Prostate gland (tissue), 2 donors: Measurements from ENCODE around the gene CELSR3.

ENCODE experiments used
- POLR2AphosphoS5 ChIP-seq: sonication (generic); formaldehyde crosslinking; IDR thresholded peaks from one replicate; pipeline ENCODE4 v1.6.1; 2017; ENCODE audit warnings: antibody characterized with exemption
- TF ChIP-seq, protein P1 (sequence below), 4 experiments: fragments of 200-600 bp in 2 of 4; fragments of 450-650 bp in 2 of 4; sonication (generic) in 2 of 4; IDR thresholded peaks; 1 replicate in 3 of 4; 2 replicates in 1 of 4; pipeline ENCODE4 v1.5.1; 2016 to 2019; ENCODE audit warnings: antibody characterized with exemption in 4 of 4, mild to moderate bottlenecking in 2 of 4, moderate library complexity in 2 of 4

DNA sequence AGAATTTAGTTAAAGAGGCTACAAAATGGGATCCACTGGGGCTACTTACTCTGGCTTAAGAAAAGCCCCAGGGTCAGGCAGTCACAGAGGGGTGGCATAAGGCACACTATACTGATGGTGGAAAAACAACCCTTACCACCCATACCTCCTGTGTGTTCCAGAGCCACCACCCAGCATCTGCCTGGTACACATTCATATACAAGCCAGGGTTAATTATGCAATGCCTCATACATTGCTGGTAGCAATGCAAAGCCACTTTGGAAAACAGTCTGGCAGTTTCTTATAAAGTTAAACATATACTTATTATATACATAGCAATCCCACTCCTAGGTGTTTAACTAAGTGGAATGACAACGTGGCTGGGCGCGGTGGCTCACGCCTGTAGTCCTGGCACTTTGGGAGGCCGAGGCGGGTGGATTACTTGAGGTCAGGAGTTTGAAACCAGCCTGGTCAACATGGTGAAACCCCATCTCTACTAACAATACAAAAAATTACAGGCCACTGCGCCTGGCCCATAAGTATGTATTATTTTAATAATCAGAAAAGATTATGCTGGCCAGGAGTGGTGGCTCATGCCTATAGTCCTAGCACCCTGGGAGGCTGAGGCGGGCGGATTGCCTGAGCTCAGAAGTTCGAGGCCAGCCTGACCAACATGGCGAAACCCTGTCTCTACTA lies 38.2 kb upstream of the CELSR3 start:
- no peak for TF ChIP-seq POLR2AphosphoS5
- TF ChIP-seq, protein P1, sequence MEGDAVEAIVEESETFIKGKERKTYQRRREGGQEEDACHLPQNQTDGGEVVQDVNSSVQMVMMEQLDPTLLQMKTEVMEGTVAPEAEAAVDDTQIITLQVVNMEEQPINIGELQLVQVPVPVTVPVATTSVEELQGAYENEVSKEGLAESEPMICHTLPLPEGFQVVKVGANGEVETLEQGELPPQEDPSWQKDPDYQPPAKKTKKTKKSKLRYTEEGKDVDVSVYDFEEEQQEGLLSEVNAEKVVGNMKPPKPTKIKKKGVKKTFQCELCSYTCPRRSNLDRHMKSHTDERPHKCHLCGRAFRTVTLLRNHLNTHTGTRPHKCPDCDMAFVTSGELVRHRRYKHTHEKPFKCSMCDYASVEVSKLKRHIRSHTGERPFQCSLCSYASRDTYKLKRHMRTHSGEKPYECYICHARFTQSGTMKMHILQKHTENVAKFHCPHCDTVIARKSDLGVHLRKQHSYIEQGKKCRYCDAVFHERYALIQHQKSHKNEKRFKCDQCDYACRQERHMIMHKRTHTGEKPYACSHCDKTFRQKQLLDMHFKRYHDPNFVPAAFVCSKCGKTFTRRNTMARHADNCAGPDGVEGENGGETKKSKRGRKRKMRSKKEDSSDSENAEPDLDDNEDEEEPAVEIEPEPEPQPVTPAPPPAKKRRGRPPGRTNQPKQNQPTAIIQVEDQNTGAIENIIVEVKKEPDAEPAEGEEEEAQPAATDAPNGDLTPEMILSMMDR (IDR thresholded peaks at IDR 0.05): no peak
